Activated CD4-positive, alpha-beta T cell treated with anti-CD3 and anti-CD28 coated beads, Interleukin-2, amount 50 U/mL, for 4 hours (primary cell): Measurements from ENCODE around the gene ATG2A.

Source experiments
- DNase-seq, 2 experiments: peaks; one replicate each; pipeline ENCODE4 v3.0.0-alpha.2; 2020

ATG2A gene

DNA sequence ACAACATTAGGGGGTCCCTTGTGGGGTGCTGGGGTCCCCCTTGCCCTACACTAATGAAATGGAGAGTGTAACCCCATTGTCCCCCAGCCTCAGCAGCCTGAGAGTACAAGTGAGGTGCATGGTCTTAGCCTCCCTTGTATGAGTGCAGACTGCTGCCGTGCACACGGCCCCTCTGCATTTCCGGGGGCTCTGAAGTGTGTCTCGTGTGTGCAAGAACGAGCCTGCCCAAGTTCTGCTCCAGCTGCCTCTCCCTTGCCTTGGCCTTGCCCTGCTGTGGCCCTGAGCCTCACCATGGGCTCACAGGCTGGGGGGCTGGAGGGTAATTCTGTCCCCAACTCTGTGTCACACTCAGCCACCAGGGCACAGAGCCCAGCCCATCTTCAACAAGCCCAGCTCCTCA lies 33.4 kb downstream of the ATG2A start:
- no peak for DNase-seq

DNA sequence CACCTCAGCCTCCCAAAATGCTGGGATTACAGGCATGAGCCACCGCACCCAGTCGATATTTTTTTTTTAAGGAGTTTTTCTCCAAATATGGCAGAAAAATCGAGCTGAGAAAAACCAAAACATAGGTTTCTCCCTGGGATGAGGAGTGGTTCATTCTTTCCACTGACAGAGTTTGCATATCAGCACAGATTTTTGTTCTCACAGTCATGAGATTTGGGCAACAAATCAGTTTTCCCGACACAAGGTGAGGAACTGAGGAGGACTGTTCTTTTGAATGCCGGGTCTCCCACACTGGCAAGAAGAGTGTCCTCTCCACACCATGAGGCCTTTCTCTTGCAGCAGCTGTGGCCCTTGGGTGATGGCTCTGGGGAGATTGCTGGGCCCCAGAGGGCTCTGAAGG lies 34.8 kb downstream of the ATG2A start:
- DNase-seq = no peak

DNA sequence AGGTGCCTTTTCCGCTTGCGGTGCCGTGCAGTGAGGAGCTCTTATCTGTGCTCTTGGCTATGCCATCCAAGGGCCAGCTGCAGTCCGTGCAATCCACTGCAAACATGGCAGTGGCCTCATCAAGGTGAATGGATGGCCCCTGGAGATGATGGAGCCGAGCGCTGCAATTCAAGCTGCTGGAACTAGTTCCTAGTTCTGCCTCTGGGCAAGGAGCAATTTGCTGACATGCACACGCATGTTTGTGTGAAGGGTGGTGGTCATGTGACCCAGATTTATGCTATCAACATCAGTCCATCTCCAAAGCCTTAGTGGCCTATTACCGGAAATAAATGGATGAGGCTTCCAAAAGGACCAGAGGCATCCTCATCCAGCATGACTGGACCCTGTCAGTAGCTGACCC lies 35.5 kb downstream of the ATG2A start:
- DNase-seq = no peak

DNA sequence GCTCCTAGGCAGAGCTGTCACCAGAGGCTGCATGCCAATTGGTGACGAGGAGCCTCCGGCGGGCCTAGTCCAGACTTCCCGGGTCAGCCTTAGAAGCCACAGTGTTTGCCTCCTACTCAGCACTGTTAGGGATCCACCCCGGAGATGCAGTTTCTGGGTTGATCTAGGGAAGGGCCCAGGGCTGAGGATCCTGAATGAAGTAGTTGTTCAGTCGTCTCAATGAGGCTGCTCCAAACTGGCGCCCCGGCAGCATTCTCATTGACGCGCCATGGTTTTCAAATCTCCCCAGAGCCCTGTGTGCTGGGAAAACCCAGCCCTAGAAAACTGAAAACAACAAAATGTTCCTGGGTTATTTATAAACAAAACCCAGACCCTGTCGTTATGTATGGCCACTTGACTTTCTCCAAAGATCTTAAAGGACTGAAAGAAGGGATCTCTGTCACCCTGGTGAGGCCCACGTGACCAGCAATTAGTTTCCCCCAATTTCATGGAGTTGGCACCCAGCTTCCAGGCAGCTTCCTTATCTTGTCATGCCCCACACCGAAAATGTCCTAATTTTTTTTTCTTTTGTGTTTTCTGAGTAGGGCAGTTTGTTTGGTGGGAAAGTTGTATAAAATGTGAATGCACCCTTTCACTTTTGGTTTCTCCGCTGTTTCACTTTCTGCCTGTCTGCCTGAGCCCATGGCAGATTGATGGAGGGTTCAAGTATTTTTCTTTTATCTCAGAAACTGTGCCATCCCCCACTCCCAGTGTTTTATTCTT lies 36.6 kb downstream of the ATG2A start:
- DNase-seq = no peak

DNA sequence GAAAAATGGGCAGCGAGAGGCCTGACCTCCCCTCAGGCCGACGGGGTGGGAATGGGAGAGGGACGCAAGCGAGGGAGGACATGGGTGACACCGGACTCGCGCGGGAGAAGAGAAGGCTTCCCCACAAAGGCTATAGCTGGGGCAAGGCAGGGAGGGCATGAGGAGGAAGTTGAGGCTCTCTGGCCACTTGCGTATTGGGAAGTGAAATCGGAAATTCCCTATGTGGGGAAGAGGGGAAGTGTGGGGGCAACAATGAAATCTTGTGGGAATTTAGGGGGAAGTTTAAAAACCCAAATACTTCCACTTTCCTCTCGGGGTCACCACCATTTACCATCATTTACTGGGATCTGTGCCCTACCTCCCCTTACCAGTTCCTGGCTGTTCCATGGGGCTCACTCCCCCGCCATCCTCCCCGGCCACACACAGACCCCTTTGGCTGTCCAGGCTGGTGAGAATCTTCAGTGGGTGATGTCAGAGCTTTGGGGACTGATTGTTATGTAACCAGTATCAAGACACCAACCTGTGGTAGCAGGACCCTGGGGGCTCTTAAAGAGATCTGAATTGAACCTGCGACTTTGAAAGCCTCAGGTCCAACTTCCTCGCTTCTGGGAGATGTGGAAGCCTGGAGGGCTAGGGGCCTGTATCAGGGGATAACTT lies 37.6 kb downstream of the ATG2A start:
- DNase-seq = no peak

DNA sequence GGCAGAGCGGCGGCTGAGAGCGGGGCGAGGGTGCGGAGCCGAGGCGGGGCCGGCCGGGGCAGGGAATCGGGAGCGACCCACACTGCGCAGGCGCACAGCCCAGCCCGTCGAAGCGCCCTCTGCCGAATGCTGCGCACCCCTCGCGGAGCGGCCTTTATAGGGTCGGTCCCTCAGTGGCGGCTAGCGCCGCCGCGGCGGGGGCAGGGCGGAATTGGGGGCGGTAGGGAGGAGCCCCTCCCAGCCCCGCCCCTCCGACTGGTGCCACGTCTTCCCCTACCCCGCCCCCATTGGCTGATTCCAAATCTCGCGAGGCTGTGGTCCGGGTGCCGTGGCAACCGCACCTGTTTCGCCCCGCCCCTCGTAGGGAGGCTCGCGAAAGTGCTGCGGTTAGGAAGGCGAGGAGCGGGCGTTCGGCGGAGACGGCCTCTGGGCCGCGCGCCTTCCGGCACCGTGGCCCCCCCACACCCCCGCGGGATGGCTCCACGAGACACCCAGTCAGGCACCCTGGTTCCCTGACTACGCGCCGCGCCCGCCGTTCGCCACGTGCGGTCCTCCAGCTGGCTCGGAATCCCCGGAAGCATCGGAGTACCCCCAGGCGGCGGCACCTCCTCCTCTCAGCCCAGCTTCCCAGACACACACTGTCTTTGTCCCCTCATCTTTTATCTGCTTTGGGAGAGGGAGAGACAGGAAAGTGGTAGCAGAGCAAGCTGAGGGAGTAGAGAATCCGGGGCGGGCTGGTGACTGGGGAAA lies 38.3 kb downstream of the ATG2A start, which contains the start of gene EHD1:
EHD1 (minus strand) TSS at position 128 of the 750 bp plus-strand sequence. CDS start 157 bp downstream, outside the sequence.
- DNase-seq = peak; percentile 99 to 100

DNA sequence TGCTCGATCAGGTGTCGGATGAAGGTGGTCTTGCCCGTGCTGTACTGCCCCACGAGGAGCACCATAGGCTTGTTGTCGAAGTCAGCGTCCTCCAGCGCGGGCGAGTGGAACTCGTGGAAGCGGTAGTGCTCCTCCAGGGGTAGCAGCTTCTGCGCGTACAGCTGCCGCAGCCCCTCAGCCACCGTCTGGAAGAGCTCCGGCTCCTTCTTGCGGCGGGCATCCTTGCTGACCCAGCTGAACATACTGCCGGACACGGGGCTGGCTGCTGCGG lies 38.9 kb downstream of the ATG2A start:
- no peak for DNase-seq

DNA sequence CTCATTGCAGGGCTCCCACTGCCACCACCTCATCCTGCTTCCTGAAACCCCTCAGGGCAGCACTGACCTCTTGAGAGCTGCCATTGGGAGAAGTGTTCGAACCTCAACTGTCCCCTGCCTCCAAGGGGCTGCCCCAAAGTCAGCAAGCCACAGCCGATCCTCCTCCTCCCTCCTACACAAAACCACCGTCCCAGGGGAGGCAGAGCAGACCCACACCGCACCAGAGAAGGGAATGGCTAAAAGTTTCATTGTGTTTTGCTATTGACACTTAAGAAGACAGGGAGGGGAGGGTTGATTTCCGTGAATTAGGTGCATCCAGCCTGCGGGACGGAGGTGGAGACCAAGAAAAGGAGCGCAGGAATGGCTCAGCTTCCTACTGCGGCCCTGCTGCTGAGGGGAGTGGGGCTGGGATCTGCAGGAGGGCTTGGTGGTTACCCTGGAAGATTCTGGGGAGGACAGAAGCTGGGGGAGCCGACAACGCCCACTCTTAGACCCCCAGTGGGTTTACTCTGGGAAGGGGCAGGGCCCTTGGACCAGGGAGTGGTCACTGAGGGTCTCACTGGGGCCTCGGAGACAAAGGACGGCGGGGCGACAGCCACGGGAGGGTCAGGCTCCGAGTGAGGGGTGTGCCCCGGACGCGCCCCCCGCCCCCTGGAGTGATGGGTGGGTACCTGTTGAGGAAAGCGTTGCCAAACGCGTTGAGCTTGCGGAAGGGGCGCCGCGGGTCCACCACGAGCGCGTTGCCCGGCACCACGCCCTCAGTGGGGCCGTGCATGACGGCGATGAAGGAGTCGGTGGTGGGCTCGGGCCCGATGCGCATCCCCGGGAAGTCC lies 39.4 kb downstream of the ATG2A start:
- no peak for DNase-seq

DNA sequence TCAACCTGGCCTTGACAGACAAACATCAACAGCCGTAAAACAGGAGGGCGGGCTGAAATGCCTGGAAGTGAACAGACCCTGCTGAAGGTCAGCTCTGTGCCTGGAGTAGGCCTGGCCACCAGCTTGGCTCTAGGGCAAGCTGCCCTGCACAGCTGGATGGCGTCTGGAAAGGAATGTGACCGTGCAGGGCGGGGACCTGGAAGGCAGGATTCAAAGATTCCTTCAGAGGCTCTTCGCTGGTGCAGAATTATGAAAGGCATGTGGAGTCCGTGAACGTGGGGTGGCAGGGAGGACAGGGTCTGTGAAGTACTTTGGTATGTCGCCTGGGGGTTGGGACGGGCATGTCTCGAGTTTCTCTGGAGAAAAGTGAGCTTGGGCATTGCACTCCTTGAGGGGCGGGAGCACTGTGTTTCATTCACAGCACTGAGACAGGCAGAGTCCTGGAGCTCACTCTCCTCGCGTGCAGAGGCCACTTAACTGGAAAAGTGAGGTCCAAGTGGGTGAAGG lies 40.1 kb downstream of the ATG2A start:
- DNase-seq = no peak

DNA sequence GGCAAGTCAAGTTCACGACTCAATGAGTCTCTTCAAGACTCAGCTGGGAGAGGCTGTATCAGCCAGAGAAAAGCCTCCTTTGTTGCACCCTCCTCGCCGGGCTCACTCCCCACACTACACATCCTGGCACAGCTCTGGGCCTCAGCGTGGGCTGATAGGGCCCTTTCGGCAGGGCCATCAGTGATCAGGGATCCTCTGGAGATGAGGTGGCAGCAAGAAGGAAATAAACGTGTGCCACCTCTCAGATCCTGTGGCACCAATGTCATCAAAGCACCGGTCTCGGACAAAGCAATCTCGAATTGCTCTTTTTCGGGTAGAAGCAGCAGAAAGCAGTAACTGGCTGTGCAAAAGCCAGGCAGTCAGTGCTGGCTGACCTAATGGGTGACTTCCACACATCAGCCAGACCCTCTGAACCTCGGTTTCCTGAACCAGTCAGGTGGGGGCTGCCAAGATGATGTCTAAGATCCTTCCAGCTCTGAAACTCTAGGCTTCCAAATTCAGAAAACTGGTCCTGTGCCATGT lies 40.7 kb downstream of the ATG2A start:
- DNase-seq = no peak

DNA sequence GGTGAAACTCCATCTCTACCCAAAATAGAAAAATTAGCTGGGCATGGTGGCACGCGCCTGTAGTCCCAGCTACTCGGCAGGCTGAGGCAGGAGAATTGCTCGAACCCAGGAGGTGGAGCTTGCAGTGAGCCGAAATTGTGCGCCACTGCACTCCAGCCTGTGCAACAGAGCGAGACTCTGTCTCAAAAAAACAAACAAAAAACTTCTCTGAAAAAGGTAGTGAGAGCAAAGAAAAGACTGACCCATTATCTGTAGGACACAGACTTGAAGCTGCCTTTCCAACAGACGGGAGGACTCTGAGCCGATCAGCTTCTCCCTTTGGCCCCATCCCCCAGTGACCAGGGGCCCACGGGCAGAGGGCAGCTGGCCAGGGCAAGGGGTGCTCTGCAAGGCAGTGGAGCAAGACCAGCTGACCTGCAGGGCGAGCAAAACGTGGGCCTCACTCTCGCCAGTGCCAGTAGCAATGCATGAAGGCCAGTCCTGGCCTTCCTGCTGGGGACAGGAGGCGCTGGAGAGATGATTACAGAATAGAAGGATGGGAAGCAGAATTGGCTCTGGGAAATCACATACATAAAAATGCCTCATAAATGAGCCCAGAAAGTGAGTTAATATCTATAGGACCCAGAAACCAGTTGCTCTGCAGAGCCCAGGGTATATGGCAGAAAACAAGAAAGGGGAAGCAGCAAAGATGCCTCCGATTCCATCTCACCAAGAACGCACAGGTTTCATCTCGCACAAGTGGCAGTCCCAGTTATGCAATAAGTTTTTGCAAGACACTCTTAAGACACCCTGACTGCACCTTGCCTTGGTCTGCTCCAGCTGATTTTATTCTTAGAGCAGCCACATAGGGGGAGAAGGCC lies 41.4 kb downstream of the ATG2A start:
- no peak for DNase-seq

DNA sequence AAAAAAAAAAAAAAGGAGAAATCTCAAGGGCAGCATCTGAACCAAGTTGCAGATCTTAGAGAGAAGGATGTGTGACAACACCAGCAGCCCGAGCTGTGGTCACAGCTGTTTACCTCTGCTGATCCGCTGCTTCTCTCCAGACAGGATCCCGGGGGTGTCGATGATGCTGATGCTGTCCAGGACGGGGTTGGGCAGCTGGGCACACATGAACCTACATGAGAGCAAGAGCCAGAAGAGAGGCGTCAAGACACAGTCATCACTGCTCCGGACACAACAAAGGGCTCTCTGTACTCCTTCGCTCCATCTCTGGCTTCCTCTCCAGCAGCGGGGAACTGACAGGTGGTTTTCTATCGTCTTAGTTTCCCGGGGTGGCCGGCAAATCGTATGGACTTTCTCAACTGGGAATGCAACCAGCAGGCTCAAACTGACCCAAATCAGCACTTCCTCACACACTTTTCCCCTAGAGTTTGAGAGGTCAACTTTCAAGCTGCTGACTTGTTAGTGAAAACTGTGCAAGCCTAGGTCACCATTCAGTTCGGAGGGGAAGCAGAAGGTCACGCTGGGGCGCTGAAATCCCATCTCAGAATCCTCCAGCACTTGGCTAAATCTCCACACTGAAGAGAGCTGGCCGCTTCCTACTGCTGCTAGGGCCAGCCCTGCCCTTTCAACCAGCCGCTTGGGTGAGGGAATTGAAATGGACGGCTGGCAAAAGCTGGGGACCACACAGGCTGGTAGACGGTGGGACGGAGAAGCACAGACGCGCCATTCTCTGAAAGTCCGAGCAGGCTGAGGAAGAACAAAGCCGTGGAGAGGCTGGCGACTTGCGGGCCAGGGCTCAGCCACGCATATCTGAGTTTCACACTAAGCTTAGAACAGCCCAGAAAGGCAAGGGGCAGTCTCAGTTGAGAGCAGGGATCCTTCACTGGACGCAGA lies 42.4 kb downstream of the ATG2A start:
- DNase-seq = no peak

DNA sequence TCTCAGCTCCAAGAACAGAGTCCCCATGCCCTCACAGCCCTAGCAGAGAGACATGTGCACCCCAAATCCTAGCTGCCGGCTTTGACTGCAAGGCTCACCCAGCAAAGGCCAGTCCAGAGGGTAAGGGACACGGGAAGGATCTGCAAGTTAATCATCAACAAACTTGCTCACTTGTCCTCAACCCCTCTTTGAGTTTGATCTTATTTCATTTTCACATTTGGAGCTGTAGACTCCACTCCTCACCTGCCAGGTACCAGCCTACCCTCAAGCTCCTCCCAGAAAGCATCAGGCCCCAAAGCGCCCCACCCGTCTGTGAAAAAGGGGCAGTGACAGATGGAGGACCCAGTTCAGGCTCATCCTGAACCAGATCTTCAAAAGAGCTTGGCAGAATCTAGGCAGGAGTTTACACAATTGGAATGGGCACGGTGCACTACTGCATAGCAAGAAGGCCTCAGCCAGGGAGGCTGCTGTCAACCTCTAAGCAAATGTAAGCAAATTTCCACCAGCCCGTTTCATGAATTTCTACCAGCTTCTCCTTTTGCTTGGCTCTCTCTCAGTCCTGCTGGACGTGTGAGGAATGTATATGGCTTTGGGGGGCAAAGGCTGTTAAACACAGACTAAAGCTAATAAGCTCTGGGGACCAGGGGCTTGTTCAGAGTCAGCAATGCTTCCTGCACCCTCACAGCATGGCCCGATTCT lies 44.1 kb downstream of the ATG2A start:
- DNase-seq = no peak

DNA sequence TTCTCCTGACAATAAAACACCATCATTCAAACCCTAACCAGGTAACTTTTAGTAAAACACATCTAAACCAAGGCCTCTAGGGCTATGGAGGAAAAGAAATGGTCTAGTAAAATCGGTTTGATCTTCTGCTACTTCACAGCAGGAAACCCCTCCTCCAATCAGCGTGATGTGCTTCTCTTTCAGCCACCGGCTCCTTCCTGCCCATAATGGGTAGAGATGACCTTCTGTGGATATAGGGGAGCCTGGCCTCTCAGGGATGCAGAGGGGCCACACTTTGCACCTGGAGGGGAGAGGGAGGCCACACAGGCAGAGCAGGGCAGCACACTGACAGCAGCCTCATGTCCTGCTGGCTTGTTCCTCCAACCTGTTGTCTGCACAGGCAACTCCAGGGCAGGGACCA lies 45.5 kb downstream of the ATG2A start:
- no peak for DNase-seq

DNA sequence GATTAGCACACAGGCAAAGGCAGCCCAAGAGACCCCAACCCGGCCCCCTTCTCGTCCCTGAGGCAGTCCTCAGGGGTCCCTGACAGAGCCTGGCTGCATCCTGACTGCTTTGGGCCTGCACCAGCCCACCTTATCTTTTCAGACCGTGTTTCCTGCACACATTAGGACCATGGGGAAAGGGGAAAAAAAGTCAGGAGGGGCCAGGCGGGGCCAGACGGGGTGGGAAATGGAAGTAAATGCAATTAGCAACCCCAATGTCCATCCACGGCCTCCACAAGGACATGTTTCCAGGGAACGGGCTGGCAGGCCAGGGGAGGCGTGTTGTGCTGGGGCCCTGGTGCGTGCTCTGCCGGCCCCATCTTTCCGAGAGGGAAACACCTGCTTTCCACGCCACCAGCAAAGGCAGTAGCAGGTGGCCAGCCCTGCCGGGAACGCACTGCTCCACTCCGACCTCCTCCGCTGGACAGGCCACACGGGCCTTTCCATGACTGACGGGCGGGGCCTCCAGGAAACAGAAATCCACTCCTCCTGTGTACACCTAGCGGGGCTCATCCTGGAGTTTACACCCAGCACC lies 46.0 kb downstream of the ATG2A start:
- no peak for DNase-seq

DNA sequence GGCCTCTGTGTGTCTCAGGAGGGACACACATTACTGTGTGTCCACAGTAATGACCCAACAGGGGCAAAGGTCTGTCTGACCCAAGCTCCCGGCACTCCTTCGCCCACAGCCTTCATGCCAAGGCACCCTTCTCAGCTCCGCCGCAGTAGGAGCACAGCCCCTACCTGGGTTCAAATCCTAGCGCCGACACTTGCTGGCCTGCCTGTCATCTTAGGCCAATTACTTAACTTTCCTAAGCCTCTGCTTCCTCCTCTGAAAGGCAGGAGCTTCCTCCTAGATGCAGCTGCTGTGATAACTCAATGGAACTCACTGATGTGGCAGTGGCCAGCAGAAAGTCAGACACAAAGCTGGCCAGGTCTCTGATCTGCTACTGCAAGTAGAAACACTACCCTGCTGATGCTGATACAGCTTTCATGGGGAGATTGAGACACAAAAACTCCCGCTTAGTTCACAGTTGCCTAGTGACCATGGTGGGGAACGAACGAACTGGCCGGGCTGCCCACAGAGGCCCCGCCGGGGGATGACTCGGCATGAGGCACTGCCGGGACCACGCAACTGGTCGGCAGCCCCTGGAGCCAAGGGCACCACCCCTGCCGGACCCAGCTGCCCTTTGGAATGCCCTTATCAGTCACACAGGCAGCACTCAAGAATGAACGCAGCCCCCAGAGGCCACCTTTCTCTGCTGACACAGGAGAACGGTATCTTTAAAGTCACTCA lies 46.7 kb downstream of the ATG2A start:
- no peak for DNase-seq

DNA sequence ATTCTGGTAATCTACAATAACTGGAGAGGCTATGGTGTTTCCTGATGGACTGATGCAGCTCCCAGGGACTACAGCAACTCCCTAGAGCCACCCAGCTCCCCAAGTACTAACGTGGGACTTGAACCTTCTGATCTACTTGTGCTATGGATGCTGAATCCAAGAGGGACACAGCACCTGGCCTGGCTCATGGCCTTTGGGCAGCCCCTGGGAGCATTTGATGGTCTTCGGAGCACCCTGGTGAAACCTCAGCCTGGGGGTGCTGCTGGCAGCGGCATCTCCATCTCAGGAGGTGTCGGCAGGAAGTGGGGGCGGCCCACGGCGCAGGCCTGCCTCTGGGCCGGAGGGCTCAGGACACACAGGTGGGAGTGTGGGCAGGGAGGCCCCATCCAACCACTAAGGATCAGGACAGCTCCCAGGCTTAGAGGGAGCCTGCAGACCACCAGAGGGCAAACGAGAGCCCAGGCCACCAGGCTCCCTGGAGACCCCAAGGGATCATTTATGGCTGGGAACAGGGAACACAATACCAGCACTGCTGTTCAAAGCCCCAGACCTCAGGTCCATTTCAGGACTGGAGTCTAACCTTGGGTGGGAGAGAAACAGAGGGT lies 47.3 kb downstream of the ATG2A start:
- DNase-seq = no peak

DNA sequence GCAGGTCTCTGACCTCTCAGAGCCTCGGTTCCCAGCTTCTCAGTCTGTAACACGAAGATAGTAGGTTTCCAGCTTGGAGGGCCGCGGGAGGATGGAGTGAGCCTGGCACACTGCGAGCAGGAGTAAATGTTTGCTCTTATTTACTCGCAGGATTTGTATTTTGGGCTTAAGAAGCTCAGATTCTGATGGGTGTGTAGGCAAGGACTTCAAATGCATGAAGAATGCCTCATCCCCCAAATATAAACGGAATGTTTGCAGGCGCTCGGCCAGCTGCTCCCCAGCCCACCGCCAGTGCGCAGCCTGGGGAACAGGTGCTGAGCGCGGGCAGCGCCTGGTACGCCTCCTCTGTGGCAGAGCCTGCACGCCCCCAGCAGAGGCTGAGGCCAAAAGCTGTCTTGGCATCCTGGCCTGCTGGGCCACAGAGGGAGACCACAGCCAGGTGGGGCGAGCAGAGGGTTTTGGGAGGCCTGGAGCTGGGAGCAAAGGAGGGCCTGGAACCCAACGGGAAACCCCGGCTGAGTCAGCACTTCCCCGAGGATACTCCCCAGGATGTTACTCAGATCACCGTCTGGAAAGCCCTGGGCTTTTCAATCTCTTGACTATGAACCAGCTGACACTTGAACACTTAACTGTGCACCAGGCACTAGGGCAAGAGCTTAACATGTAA lies 48.0 kb downstream of the ATG2A start:
- no peak for DNase-seq
